ENCODE measurements around the gene MPC2.

Gene MPC2

DNA sequence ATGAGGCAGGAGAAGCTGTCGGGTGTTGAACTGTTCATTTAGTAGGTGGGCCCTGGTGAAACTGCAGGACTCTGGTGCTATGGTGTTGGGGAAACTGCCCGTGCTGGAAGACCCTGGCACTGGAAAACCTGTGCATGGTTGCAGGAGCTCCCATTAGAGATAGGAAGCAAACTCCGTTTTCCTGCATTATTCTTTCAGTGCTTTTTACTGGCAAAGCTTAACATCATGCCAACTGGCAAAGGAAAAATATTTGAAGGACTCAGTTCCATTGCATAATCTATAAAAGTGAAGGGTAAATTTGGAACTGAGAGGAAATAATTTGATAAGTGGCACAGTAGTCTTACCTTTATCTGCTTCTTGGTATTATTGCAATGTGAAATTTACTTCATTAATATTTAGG, 31.7 kb upstream of the MPC2 start:
- TF ChIP-seq, protein P1, sequence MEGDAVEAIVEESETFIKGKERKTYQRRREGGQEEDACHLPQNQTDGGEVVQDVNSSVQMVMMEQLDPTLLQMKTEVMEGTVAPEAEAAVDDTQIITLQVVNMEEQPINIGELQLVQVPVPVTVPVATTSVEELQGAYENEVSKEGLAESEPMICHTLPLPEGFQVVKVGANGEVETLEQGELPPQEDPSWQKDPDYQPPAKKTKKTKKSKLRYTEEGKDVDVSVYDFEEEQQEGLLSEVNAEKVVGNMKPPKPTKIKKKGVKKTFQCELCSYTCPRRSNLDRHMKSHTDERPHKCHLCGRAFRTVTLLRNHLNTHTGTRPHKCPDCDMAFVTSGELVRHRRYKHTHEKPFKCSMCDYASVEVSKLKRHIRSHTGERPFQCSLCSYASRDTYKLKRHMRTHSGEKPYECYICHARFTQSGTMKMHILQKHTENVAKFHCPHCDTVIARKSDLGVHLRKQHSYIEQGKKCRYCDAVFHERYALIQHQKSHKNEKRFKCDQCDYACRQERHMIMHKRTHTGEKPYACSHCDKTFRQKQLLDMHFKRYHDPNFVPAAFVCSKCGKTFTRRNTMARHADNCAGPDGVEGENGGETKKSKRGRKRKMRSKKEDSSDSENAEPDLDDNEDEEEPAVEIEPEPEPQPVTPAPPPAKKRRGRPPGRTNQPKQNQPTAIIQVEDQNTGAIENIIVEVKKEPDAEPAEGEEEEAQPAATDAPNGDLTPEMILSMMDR (conservative IDR thresholded peaks at IDR 0.05): no peak
- no peak for TF ChIP-seq ZFX (IDR thresholded peaks at IDR 0.05)

DNA sequence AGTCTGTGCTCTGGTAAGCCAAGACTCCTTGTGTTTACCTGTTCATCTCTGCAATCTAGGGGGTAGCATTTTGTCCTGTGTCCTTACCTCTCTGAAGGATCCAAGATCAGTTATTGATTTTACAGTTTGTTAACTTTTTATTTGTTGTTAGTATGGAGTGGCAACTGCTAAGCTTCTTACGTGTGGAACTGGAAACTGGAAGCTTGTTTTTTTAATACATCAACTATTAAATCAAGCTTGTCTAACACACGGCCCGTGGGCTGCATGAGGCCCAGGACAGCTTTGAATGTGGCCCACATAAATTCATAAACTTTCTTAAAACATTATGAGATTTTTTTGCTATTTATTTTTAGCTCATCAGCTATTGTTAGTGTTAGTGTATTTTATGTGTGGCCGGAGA, 29.2 kb upstream of the MPC2 start:
- peak overlapping the region; percentile 7; the same call in 1 of the 2 replicates for H3K27ac ChIP-seq
- no peak for TF ChIP-seq ZFX (IDR thresholded peaks at IDR 0.05)
- TF ChIP-seq, protein P1 (conservative IDR thresholded peaks at IDR 0.05): no peak

More for the DNA sequence above, 31.7 kb upstream of the MPC2 start:
- no peak overlapping the region for H3K27ac ChIP-seq

DNA sequence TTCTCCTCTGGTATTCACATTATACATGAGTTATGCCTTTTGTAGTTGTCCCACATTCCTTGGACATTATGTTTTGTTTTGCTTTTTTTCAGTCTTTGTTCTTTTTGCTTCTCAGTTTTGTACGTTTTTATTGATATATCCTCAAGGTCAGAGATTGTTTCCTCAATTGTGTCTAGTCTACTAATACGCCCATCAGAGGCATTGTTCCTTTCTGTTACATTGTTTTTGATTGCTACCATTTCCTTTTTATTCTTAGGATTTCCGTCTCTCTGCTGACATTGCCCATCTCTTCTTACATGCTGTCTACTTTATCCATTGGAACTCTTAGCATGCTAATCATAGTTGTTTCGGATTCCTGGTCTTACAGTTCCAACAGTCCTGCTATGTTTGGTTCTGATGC, 27.8 kb upstream of the MPC2 start:
- H3K27ac ChIP-seq: no peak overlapping the region
- no peak for TF ChIP-seq ZFX (IDR thresholded peaks at IDR 0.05)
- TF ChIP-seq, protein P1 (conservative IDR thresholded peaks at IDR 0.05): no peak

DNA sequence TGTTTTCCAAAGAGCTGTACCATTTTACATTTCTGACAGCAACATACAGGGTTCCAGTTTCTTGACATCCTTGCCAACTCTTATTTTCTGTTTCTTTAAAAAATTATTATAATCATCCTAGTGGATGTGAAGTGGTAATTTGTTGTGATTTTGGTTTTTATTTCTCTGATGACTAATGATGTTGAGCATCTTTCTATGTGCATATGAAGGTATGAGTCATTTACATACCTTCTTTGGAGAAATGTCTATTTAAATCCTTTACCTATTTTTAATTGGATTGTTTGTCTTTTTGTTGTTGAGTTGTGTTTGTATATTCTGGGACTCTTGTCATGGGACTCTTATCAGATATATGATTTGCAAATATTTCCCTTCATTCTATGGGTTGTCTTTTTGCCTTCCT, 20.8 kb upstream of the MPC2 start:
- no peak overlapping the region for H3K27ac ChIP-seq
- TF ChIP-seq ZFX (IDR thresholded peaks at IDR 0.05): no peak
- TF ChIP-seq, protein P1 (conservative IDR thresholded peaks at IDR 0.05): no peak

DNA sequence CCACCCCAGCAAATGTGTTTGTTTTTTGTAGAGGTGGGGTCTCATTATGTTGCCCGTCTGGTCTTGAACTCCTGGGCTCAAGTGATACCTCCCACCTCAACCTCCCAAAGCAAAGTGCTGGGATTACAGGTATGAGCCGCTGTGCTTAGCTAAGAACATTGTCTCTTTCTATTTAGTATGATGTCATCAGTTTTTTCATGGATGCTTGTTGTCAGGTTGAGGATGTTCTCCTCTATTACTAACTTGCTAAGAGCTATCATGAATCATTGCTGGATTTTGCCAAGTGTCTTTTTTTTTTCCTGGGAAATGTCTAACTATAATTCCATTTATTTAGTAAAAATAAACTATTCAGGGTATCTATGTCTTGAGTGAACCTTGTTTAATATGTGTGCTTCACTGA, 19.0 kb upstream of the MPC2 start:
- no peak for TF ChIP-seq ZFX (IDR thresholded peaks at IDR 0.05)
- TF ChIP-seq, protein P1 (conservative IDR thresholded peaks at IDR 0.05): no peak
- no peak overlapping the region for H3K27ac ChIP-seq

DNA sequence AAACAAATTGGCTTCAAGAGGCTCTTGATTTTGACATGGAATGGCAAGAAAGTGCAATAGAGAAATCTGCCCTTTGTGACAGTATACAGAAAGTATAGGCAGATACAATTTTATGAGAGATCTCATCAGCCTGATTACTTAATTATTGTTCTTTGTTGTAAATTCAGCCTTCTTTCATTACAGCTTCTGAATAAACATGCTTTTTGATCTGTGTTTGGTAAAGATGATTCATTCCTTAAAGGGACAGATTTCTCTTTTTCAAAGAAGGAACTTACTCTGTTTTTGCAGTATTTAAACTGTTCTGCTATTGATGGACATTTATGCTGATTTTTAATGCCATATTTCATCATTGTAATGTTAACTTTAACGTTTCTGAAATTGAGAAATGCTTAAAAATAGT, 13.7 kb upstream of the MPC2 start:
- TF ChIP-seq ZFX (IDR thresholded peaks at IDR 0.05): no peak
- TF ChIP-seq, protein P1 (conservative IDR thresholded peaks at IDR 0.05): no peak
- no peak overlapping the region for H3K27ac ChIP-seq

DNA sequence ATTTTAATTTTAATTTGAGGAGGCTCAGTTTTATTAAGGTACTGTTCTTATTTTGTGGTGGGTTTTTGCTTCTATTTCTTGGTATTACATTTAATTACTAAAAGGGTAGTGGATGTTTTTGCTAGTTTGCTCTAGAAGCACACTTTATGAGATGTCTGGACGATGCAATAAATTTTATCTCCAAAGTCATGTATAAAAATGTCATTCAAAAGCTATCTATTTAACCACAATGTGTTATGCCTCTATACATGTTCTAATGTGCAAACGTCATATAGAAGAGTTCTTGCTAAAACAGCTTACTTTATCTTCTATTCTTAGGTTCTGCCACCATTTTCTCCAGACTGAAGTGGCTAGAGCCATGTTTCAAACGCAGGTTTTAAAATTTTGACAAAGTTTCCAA, 12.9 kb upstream of the MPC2 start:
- no peak overlapping the region for H3K27ac ChIP-seq
- TF ChIP-seq ZFX (IDR thresholded peaks at IDR 0.05): no peak
- TF ChIP-seq, protein P1 (conservative IDR thresholded peaks at IDR 0.05): no peak

All from C4-2B (cell line).